OCI-M1 (cell line): Measurements from ENCODE around the gene RPN1.
A peak's percentile ranks its signal among the peaks of the same experiment; 100 is the strongest.

ENCODE experiments used
- DNase-seq: peaks from one replicate; lab custom pipeline; 2025; lab: John Stamatoyannopoulos, UW

RPN1 gene

GRCh38 chr3:128578346-128578745, 72.3 kb downstream of the RPN1 start:
- DNase-seq = no peak

- DNase-seq = no peak
These were observed 72.9 kb downstream of the RPN1 start for GRCh38 chr3:128577711-128578110.

DNA sequence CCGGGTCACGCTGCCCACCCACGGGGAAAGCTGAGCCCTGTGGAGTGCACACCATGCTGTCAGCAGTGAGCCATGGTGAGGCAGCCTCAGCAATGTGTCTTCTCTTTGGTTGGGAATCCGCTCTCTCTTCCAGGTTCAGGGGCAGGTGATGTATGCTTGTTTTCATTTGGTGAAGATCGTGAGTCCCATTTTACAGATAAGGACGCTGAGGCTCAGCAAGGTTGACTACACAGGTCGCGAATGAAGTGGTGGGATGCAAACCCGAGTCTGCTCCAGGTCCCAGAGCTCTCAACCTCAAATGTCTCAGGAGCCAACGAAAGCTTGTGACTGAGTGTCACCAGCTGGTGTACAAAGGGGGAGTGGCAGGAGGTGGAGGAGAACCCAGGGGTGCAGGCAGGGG, 74.3 kb downstream of the RPN1 start:
- no peak for DNase-seq

DNA sequence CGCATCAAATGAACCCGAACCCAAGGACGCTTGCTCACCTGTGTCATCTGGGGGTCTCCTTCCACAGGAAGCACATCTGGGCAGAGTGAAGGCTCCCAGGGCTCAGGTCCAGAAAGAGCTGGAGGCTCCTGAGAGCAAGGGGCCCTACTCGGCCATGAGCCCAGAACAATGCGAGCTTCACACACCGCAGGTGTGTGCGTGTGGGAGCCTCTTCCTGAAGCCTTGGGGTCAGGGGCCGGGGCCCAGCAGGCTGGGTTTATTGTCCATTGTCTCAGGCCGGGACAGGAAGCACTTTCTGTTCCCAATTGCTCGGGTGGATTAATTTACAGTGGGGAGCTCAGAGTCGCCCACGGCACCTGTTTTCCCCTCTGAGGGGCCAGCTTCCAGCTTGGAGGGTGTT, 74.8 kb downstream of the RPN1 start:
- DNase-seq = no peak

DNA sequence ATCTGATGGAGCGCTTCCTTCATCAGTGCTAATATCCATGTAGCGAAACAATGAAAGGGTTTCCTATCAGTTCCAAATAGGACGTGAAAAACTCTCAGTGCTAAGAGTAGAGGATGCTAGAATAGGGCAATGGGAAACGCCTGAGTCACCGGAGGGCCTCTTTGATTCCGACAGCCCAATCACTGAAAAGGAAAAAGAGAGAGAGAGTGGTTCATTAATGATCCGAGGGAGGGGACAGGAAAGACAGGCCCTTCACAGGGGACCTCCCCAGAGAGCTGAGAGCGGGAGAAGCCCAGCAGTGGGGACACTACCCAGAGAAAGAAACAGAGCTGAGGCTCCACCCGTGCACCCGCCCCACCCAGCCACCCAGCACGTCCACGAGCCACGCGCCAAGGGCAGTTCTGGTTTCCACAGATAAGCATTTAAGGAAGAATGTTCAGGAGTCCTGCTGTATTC, 76.9 kb downstream of the RPN1 start:
- DNase-seq = peak; percentile 64

- DNase-seq = no peak
These were observed 77.5 kb downstream of the RPN1 start for GRCh38 chr3:128573160-128573559.

GRCh38 chr3:128572644-128573105, 77.9 kb downstream of the RPN1 start:
- DNase-seq = no peak

- DNase-seq = no peak
These were observed 78.6 kb downstream of the RPN1 start for GRCh38 chr3:128572013-128572412.
